Glutamatergic neuron (in vitro differentiated cells): ENCODE data around the gene ARF1. TPM values are rescaled to one million over a fixed set of nuclear protein-coding genes. Genes with fewer than 3 reads are reported as not detected.
"Not testable (repeated sequence)": the region's sequence is repeated elsewhere in the genome, so short reads cannot be mapped to it uniquely, and the experiment has no call there.

ENCODE experiments used
- DNase-seq: peaks from one replicate; pipeline ENCODE4 v3.0.0; 2022
- H3K27ac Mint-ChIP-seq: one replicate; pipeline ENCODE4 v1.8.0; 2020; ENCODE audit warnings: mild to moderate bottlenecking, mixed read lengths, inconsistent platforms; ENCODE audit not compliant: unreplicated experiment
- H3K27me3 Mint-ChIP-seq: one replicate; pipeline ENCODE4 v1.8.0; 2020; ENCODE audit warnings: mild to moderate bottlenecking, moderate library complexity, mixed read lengths, inconsistent platforms; ENCODE audit not compliant: unreplicated experiment
- H3K36me3 Mint-ChIP-seq: one replicate; pipeline ENCODE4 v1.8.0; 2020; ENCODE audit warnings: mild to moderate bottlenecking, mixed read lengths, inconsistent platforms; ENCODE audit not compliant: unreplicated experiment
- H3K4me1 Mint-ChIP-seq: one replicate; pipeline ENCODE4 v1.8.0; 2020; ENCODE audit warnings: mild to moderate bottlenecking, low read depth, mixed read lengths, inconsistent platforms; ENCODE audit not compliant: unreplicated experiment
- H3K4me3 Mint-ChIP-seq: one replicate; pipeline ENCODE4 v1.8.0; 2020; ENCODE audit warnings: mild to moderate bottlenecking, mixed read lengths, inconsistent platforms; ENCODE audit not compliant: unreplicated experiment
- H3K9me3 Mint-ChIP-seq: one replicate; pipeline ENCODE4 v1.8.0; 2020; ENCODE audit warnings: mild to moderate bottlenecking, moderate library complexity, mixed read lengths, inconsistent platforms; ENCODE audit not compliant: unreplicated experiment
- total RNA-seq: library from RNA; stranded (reverse); fragmentation: NEBNext Ultra II Directional; extraction: Animal tissue kit (Norgen Biotek cat#: 25700); gene quantifications from one replicate; pipeline ENCODE4 v1.2.1, GENCODE V29; 2021; ENCODE audit not compliant: unreplicated experiment
- TF ChIP-seq, protein P1 (sequence below): fragments of 200-600 bp; sonication (generic); IDR thresholded peaks from one replicate; pipeline ENCODE4 v1.5.0; 2021; ENCODE audit not compliant: partially characterized antibody, unreplicated experiment

ARF1 gene
- total RNA-seq, 1 donor from 2014 or later: 222 TPM

- Mint-ChIP-seq H3K27ac (no peak overlapping the region), H3K4me3 (no peak overlapping the region), H3K9me3 (peaks cover 6% of the 10 kb centered on the region), H3K27me3 (peaks cover 4% of the 10 kb centered on the region), H3K36me3 (no peaks in the 10 kb centered on the region), H3K4me1 (peaks cover 3% of the 10 kb centered on the region)
- no peak for DNase-seq
- TF ChIP-seq, protein P1, sequence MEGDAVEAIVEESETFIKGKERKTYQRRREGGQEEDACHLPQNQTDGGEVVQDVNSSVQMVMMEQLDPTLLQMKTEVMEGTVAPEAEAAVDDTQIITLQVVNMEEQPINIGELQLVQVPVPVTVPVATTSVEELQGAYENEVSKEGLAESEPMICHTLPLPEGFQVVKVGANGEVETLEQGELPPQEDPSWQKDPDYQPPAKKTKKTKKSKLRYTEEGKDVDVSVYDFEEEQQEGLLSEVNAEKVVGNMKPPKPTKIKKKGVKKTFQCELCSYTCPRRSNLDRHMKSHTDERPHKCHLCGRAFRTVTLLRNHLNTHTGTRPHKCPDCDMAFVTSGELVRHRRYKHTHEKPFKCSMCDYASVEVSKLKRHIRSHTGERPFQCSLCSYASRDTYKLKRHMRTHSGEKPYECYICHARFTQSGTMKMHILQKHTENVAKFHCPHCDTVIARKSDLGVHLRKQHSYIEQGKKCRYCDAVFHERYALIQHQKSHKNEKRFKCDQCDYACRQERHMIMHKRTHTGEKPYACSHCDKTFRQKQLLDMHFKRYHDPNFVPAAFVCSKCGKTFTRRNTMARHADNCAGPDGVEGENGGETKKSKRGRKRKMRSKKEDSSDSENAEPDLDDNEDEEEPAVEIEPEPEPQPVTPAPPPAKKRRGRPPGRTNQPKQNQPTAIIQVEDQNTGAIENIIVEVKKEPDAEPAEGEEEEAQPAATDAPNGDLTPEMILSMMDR: no peak
Measured at GRCh38 chr1:228110556-228110955, 28.0 kb downstream of the ARF1 start.

- not testable (repeated sequence) for H3K27me3 Mint-ChIP-seq, H3K4me1 Mint-ChIP-seq, H3K27ac Mint-ChIP-seq, H3K36me3 Mint-ChIP-seq, H3K9me3 Mint-ChIP-seq, H3K4me3 Mint-ChIP-seq, DNase-seq
Measured at GRCh38 chr1:228111315-228111714, 28.8 kb downstream of the ARF1 start.

GRCh38 chr1:228112167-228112566 lies 29.7 kb downstream of the ARF1 start:
- Mint-ChIP-seq H3K4me3 (no peak overlapping the region), H3K27ac (no peak overlapping the region), H3K9me3 (peaks cover 8% of the 10 kb centered on the region), H3K27me3 (peaks cover 4% of the 10 kb centered on the region), H3K4me1 (peaks cover 3% of the 10 kb centered on the region), H3K36me3 (no peaks in the 10 kb centered on the region)
- TF ChIP-seq, protein P1: no peak
- DNase-seq: no peak

- TF ChIP-seq, protein P1: no peak
- H3K36me3 Mint-ChIP-seq: no peaks in the 10 kb centered on the region
- H3K4me1 Mint-ChIP-seq: peaks cover 3% of the 10 kb centered on the region
- H3K9me3 Mint-ChIP-seq: peaks cover 8% of the 10 kb centered on the region
- H3K4me3 Mint-ChIP-seq: no peak overlapping the region
- H3K27ac Mint-ChIP-seq: no peak overlapping the region
- peaks cover 4% of the 10 kb centered on the region for H3K27me3 Mint-ChIP-seq
- no peak for DNase-seq
Measured at GRCh38 chr1:228112617-228113016, 30.1 kb downstream of the ARF1 start.

DNA sequence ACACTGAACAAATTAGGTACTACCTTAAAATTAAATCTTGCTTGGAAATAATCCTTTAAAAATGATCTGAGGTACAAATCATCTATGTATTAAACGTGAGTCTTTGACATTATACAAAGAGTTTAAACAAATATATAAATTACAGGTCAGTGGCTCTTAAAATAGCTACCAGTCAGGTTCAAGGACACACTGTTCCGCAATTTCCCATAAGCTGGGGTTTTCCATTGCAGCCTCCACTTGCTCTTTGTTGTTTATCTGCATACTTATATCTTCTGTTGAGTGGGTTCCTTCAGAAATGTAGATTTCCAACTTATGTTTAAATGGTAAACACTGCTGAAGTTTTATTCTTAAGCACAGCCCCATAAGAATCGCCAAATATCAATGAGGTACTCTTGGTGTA lies 32.3 kb downstream of the ARF1 start:
- Mint-ChIP-seq H3K36me3 (peaks cover 5% of the 10 kb centered on the region), H3K27ac (no peak overlapping the region), H3K9me3 (peaks cover 3% of the 10 kb centered on the region), H3K27me3 (peaks cover 4% of the 10 kb centered on the region), H3K4me3 (no peak overlapping the region), H3K4me1 (no peaks in the 10 kb centered on the region)
- TF ChIP-seq, protein P1: no peak
- DNase-seq: no peak

- Mint-ChIP-seq H3K4me1 (no peaks in the 10 kb centered on the region), H3K9me3 (peaks cover 2% of the 10 kb centered on the region), H3K4me3 (no peak overlapping the region), H3K27me3 (no peaks in the 10 kb centered on the region), H3K27ac (no peak overlapping the region), H3K36me3 (peaks cover 8% of the 10 kb centered on the region)
- no peak for DNase-seq
- TF ChIP-seq, protein P1: no peak
Measured at GRCh38 chr1:228117335-228117734, 34.8 kb downstream of the ARF1 start.
